GM12878 (cell line): Measurements from ENCODE around the gene CCDC27. TPM values are rescaled to one million over a fixed set of nuclear protein-coding genes. Genes with fewer than 3 reads are reported as not detected.

Experiments
- ATAC-seq: fragments of 200-7000 bp; cut with Tn5 transposase; 3 replicates; pipeline ENCODE4 v1.9.1; 2020; ENCODE audit warnings: mild to moderate bottlenecking, moderate library complexity
- BruUV-seq: library from RNA; stranded (reverse); fragments of 400-500 nt; replicated peaks from 2 replicates; lab custom pipeline; 2021; lab: Mats Ljungman, UMichigan
- CTCF ChIA-PET: fragments of 300-600 bp; sonication (Branson Sonifier 250); formaldehyde crosslinking; extraction: SDS; loops from one replicate; lab custom pipeline; 2021; ENCODE audit warnings: inconsistent platforms; lab: Yijun Ruan, JAX
- POLR2A ChIA-PET: fragments of 350-600 bp; formaldehyde crosslinking; extraction: SDS; loops from one replicate; lab custom pipeline; 2021; ENCODE audit warnings: inconsistent platforms; lab: Charles Lee
- RAD21 ChIA-PET: fragments of 300-600 bp; sonication (Branson Sonifier 250); formaldehyde crosslinking; loops from one replicate; lab custom pipeline; 2023; ENCODE audit warnings: antibody characterized with exemption; ENCODE audit not compliant: unreplicated experiment; lab: Charles Lee
- SMC1A ChIA-PET: fragments of 300-600 bp; sonication (Branson Sonifier 250); formaldehyde crosslinking; loops from one replicate; lab custom pipeline; 2023; ENCODE audit not compliant: unreplicated experiment, uncharacterized antibody; lab: Charles Lee
- DNase-seq: peaks from one replicate; pipeline ENCODE4 v3.0.0-alpha.2; 2011; ENCODE audit warnings: low read depth, low spot score
- FAIRE-seq: peaks from 3 replicates; lab custom pipeline; 2011; peaks lifted over from hg19 to GRCh38; lab: Jason Lieb, UNC
- H2AFZ ChIP-seq: 2 replicates; pipeline ENCODE4 v1.6.0; 2011; ENCODE audit warnings: low read depth, low read length, control low read depth; ENCODE audit not compliant: control insufficient read depth
- H3K27ac ChIP-seq: 2 replicates; pipeline ENCODE4 v1.5.1; 2011; ENCODE audit warnings: control low read depth; ENCODE audit not compliant: control insufficient read depth, insufficient read depth
- H3K27me3 ChIP-seq, 2 experiments: replicated peaks in 1 of 2; 2 replicates each; pipeline versions ENCODE4 v1.6.0 to v1.6.1; 2011; ENCODE audit warnings: low read length in 1 of 2; ENCODE audit not compliant: control insufficient read depth in 2 of 2, insufficient read depth in 2 of 2
- H3K36me3 ChIP-seq, 2 experiments: 2 replicates each; pipeline ENCODE4 v1.5.1; 2011; ENCODE audit warnings: low read length in 1 of 2; ENCODE audit not compliant: control insufficient read depth in 2 of 2, insufficient read depth in 2 of 2
- H3K4me1 ChIP-seq: 2 replicates; pipeline ENCODE4 v1.6.1; 2011; ENCODE audit warnings: mild to moderate bottlenecking, low read length, moderate library complexity, mixed read lengths; ENCODE audit not compliant: control insufficient read depth, insufficient read depth
- H3K4me2 ChIP-seq: 2 replicates; pipeline ENCODE4 v1.6.0; 2011; ENCODE audit warnings: control low read depth; ENCODE audit not compliant: control insufficient read depth, insufficient read depth
- H3K4me3 ChIP-seq: fragments of 200-600 bp; sonication (generic); 2 replicates; pipeline ENCODE4 v1.5.1; 2016
- H3K79me2 ChIP-seq: 2 replicates; pipeline ENCODE4 v1.6.0; 2011; ENCODE audit warnings: low read length; ENCODE audit not compliant: control insufficient read depth, insufficient read depth
- H3K9ac ChIP-seq: 2 replicates; pipeline ENCODE4 v1.8.0; 2011; ENCODE audit warnings: low read length, control low read depth, mixed read lengths; ENCODE audit not compliant: control insufficient read depth, insufficient read depth
- H3K9me3 ChIP-seq: replicated peaks from 3 replicates; pipeline ENCODE4 v1.5.1; 2011; ENCODE audit warnings: mild to moderate bottlenecking, low read length; ENCODE audit not compliant: control insufficient read depth, insufficient read depth
- H4K20me1 ChIP-seq: 2 replicates; pipeline ENCODE4 v1.6.0; 2011; ENCODE audit not compliant: control insufficient read depth, insufficient read depth
- ETV6 ChIP-seq, 2 experiments: fragments of 450-650 bp in 1 of 2; IDR thresholded peaks in 1 of 2; conservative IDR thresholded peaks in 1 of 2; 2 replicates each; pipeline ENCODE4 v1.6.1; 2014; ENCODE audit warnings: antibody characterized with exemption in 1 of 2, borderline replicate concordance in 1 of 2, low read depth in 1 of 2, mild to moderate bottlenecking in 1 of 2, moderate library complexity in 1 of 2
- EZH2 ChIP-seq: IDR thresholded peaks from 2 replicates; pipeline ENCODE4 v1.6.1; 2012; ENCODE audit warnings: low read depth, mild to moderate bottlenecking, control low read depth, inconsistent platforms, low read length, borderline replicate concordance; ENCODE audit not compliant: control insufficient read depth
- NRF1 ChIP-seq: conservative IDR thresholded peaks from 2 replicates; pipeline ENCODE4 v1.6.1; 2011; ENCODE audit warnings: mild to moderate bottlenecking, low read depth, low read length, improper control_type of control experiment
- RFX5 ChIP-seq: IDR thresholded peaks from 2 replicates; pipeline ENCODE4 v1.6.1; 2011; ENCODE audit warnings: low read depth, low read length, improper control_type of control experiment
- SIN3A ChIP-seq: IDR thresholded peaks from 2 replicates; pipeline ENCODE4 v1.6.1; 2012; ENCODE audit warnings: low read depth, low read length, improper control_type of control experiment
- SMC3 ChIP-seq: IDR thresholded peaks from 2 replicates; pipeline ENCODE4 v1.6.1; 2011; ENCODE audit warnings: low read length, improper control_type of control experiment, borderline replicate concordance
- STAT1 ChIP-seq: fragments of 450-650 bp; conservative IDR thresholded peaks from 2 replicates; pipeline ENCODE4 v1.6.1; 2014; ENCODE audit warnings: antibody characterized with exemption, mild to moderate bottlenecking
- WGBS: methylation state at CpG from one replicate; pipeline ENCODE4 v1.1.6; 2016; ENCODE audit warnings: low lambda C conversion rate; ENCODE audit not compliant: insufficient replicate concordance, insufficient coverage; ENCODE audit errors: missing lambda C conversion rate; 5-methylcytosine and 5-hydroxymethylcytosine counted together
- in situ Hi-C: fragments of 300-500 bp; cut with MboI; formaldehyde crosslinking; loops from 9 replicates; pipeline ENCODE4 v1.14.3; 2018; ENCODE audit warnings: mixed read lengths
- intact Hi-C: fragments of 100-400 bp; cut with micrococcal nuclease; formaldehyde crosslinking; loops from one replicate; pipeline ENCODE4 v1.14.2; 2022; ENCODE audit not compliant: unreplicated experiment
- polyA plus RNA-seq, 11 experiments: library from polyadenylated mRNA; depleted of rRNA in 4 of 11; unstranded in 6 of 11; stranded (reverse) in 5 of 11; fragments of >200 nt; fragmentation: Nextera tagmentation in 4 of 11; fragmentation: Illumina TruSeq in 1 of 11; extraction: Ambion mirVana in 4 of 11; extraction: Trizol in 1 of 11; gene quantifications; 1 replicate in 1 of 11; 2 replicates in 10 of 11; pipeline versions ENCODE4 v1.2.1 to v1.2.3, GENCODE V29; 2011 to 2016; ENCODE audit warnings: inconsistent platforms in 2 of 11, missing spikeins in 2 of 11, low read depth in 1 of 11
- total RNA-seq, 4 experiments: library from RNA; depleted of rRNA in 3 of 4; stranded (reverse); fragments of >200 nt in 3 of 4; fragmentation: Illumina TruSeq in 1 of 4; extraction: Trizol in 1 of 4; gene quantifications; 2 replicates each; pipeline versions ENCODE4 v1.2.1 to v1.2.3, GENCODE V29; 2013 to 2021
- TF ChIP-seq, protein P1 (sequence below): fragments of 450-650 bp; IDR thresholded peaks from 2 replicates; pipeline ENCODE4 v1.6.1; 2017; ENCODE audit warnings: borderline replicate concordance
- TF ChIP-seq, protein P2 (sequence below): fragments of 450-650 bp; IDR thresholded peaks from 2 replicates; pipeline ENCODE4 v1.6.1; 2016; ENCODE audit warnings: mild to moderate bottlenecking
- TF ChIP-seq, protein P3 (sequence below): fragments of 450-650 bp; IDR thresholded peaks from 2 replicates; pipeline ENCODE4 v1.6.1; 2017; ENCODE audit warnings: mild to moderate bottlenecking, moderate library complexity
- TF ChIP-seq, protein P4 (sequence below): fragments of 450-650 bp; IDR thresholded peaks from 2 replicates; pipeline ENCODE4 v1.6.1; 2017; ENCODE audit warnings: low read depth, mild to moderate bottlenecking, moderate library complexity

Gene CCDC27
- total and polyA plus RNA-seq, 10 of the 15 experiments (the other 5 are each of a cell fraction or from before 2014, with no cell fraction given), result 0.05 TPM; not detected in 9

DNA sequence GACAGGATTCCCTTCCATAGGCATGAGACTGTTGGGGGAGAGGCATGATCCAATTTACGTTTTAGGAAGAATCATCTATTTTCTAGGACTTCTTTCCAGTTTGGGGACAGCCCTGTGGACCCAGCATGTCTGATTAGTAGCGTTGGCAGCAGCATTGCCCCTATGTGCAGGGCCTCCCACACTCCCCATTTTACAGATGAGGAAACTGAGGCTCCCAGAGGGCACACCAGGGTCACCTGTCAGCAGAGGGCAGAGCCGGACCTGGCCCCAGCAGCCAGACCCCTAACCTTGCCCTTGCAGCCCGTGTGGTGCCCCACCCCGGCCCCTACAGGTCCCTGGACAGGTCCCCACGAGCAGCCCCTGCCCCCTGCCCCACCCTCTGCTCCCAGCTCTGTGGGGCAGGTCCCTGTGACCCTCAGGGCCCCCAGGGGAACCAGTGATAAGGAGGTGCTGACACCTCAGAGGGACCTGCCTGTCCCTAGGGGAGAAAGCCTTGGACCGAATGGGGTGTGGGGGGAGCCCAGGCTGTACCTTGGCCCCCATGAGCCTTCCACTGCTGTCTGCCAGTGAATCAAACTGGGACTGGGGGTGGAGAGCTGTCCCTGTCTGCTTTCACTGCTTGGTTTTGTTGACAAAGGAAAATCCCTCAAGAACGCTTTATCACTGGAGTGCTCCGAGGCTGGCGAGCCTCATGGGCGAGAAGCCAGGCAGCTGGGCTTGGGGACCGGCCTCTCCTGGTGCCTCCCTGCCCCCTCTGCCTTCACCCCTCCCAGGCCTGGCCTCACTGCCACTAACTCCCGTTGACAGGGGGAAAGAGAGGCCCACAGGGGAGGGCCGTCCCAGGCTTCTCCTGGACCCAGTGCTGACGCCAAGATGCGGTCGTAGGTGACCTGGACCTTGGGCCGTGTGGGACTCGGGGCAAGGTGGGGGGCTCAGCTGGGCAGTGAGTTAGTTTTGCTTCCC lies 39.4 kb upstream of the CCDC27 start:
- ATAC-seq, result no peak
- Histone ChIP-seq H3K27me3 (no peaks in the 10 kb centered on the region), H3K9me3 (no peaks in the 10 kb centered on the region), H3K27ac (no peak overlapping the region), H2AFZ (no peak overlapping the region), H3K79me2 (no peaks in the 10 kb centered on the region), H4K20me1 (no peaks in the 10 kb centered on the region; the same call in none of the 2 replicates), H3K4me1 (no peaks in the 10 kb centered on the region), H3K9ac (no peak overlapping the region), H3K4me2 (no peak overlapping the region), H3K4me3 (no peak overlapping the region), H3K36me3 (peaks cover 0 to 27% of the 10 kb centered on the region in 2 experiments; a peak in 2 of 4 replicates)
- TF ChIP-seq SIN3A (no peak), STAT1 (no peak), EZH2 (no peak), NRF1 (no peak), SMC3 (no peak), ETV6 (conservative IDR thresholded peaks at IDR 0.05 in 1 of 2, IDR thresholded peaks at IDR 0.05 in 1 of 2; ENCODE audit: borderline replicate concordance in 1 of 2, low read depth in 1 of 2) (no peak), RFX5 (no peak)
- TF ChIP-seq, protein P1, sequence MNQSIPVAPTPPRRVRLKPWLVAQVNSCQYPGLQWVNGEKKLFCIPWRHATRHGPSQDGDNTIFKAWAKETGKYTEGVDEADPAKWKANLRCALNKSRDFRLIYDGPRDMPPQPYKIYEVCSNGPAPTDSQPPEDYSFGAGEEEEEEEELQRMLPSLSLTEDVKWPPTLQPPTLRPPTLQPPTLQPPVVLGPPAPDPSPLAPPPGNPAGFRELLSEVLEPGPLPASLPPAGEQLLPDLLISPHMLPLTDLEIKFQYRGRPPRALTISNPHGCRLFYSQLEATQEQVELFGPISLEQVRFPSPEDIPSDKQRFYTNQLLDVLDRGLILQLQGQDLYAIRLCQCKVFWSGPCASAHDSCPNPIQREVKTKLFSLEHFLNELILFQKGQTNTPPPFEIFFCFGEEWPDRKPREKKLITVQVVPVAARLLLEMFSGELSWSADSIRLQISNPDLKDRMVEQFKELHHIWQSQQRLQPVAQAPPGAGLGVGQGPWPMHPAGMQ, result no peak
- TF ChIP-seq, protein P2, sequence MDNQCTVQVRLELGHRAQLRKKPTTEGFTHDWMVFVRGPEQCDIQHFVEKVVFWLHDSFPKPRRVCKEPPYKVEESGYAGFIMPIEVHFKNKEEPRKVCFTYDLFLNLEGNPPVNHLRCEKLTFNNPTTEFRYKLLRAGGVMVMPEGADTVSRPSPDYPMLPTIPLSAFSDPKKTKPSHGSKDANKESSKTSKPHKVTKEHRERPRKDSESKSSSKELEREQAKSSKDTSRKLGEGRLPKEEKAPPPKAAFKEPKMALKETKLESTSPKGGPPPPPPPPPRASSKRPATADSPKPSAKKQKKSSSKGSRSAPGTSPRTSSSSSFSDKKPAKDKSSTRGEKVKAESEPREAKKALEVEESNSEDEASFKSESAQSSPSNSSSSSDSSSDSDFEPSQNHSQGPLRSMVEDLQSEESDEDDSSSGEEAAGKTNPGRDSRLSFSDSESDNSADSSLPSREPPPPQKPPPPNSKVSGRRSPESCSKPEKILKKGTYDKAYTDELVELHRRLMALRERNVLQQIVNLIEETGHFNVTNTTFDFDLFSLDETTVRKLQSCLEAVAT, result no peak
- TF ChIP-seq, protein P3, sequence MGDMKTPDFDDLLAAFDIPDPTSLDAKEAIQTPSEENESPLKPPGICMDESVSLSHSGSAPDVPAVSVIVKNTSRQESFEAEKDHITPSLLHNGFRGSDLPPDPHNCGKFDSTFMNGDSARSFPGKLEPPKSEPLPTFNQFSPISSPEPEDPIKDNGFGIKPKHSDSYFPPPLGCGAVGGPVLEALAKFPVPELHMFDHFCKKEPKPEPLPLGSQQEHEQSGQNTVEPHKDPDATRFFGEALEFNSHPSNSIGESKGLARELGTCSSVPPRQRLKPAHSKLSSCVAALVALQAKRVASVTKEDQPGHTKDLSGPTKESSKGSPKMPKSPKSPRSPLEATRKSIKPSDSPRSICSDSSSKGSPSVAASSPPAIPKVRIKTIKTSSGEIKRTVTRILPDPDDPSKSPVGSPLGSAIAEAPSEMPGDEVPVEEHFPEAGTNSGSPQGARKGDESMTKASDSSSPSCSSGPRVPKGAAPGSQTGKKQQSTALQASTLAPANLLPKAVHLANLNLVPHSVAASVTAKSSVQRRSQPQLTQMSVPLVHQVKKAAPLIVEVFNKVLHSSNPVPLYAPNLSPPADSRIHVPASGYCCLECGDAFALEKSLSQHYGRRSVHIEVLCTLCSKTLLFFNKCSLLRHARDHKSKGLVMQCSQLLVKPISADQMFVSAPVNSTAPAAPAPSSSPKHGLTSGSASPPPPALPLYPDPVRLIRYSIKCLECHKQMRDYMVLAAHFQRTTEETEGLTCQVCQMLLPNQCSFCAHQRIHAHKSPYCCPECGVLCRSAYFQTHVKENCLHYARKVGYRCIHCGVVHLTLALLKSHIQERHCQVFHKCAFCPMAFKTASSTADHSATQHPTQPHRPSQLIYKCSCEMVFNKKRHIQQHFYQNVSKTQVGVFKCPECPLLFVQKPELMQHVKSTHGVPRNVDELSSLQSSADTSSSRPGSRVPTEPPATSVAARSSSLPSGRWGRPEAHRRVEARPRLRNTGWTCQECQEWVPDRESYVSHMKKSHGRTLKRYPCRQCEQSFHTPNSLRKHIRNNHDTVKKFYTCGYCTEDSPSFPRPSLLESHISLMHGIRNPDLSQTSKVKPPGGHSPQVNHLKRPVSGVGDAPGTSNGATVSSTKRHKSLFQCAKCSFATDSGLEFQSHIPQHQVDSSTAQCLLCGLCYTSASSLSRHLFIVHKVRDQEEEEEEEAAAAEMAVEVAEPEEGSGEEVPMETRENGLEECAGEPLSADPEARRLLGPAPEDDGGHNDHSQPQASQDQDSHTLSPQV, result no peak
- TF ChIP-seq, protein P4, sequence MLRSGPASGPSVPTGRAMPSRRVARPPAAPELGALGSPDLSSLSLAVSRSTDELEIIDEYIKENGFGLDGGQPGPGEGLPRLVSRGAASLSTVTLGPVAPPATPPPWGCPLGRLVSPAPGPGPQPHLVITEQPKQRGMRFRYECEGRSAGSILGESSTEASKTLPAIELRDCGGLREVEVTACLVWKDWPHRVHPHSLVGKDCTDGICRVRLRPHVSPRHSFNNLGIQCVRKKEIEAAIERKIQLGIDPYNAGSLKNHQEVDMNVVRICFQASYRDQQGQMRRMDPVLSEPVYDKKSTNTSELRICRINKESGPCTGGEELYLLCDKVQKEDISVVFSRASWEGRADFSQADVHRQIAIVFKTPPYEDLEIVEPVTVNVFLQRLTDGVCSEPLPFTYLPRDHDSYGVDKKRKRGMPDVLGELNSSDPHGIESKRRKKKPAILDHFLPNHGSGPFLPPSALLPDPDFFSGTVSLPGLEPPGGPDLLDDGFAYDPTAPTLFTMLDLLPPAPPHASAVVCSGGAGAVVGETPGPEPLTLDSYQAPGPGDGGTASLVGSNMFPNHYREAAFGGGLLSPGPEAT, result no peak
- RAD21 ChIA-PET, result no interaction called here
- in situ Hi-C loops (no loop called here), intact Hi-C loops (no loop called here)
- SMC1A ChIA-PET, result no interaction called here
- POLR2A ChIA-PET, result no interaction called here
- CTCF ChIA-PET, result no interaction called here
- no peak for FAIRE-seq
- BruUV-seq, result no TSS peak
- DNase-seq, result no peak
- WGBS, result 45% methylated on average over 17 of the region's 19 CpGs
